GM18505 (cell line): Measurements from ENCODE around the gene DNAH2.
"Not testable (repeated sequence)": the region's sequence is repeated elsewhere in the genome, so short reads cannot be mapped to it uniquely, and the experiment has no call there.

Source experiments
- ATAC-seq: cut with Tn5 transposase; IDR thresholded peaks from one replicate; pipeline ENCODE4 v1.9.1; 2021; ENCODE audit not compliant: unreplicated experiment
- POLR2A ChIP-seq: IDR thresholded peaks from 4 replicates; pipeline ENCODE4 v1.6.1; 2011; ENCODE audit warnings: borderline replicate concordance; ENCODE audit not compliant: insufficient read depth, insufficient read length; ENCODE audit errors: extremely low read depth

DNAH2 gene

DNA sequence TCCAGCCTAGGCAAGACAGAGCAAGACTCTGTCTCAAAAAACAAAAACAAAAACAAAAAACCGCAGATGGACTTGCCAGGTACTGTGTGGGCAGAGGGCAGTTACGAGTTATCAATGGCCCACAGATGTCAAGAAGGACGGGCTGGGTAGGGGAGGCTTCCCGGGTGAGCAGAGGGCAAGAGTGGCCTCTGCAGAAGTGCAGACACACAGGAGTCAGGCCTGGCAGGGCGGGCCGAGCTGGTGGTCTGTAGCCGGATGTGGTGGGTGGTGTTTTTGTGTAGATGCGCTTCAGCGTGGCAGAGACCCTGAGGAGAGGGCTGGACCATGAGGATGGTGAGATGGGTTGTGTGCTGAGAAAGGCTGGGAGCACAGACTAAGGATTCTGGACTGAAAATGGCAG, 71.6 kb downstream of the DNAH2 start:
- no peak for TF ChIP-seq POLR2A
- ATAC-seq = no peak

DNA sequence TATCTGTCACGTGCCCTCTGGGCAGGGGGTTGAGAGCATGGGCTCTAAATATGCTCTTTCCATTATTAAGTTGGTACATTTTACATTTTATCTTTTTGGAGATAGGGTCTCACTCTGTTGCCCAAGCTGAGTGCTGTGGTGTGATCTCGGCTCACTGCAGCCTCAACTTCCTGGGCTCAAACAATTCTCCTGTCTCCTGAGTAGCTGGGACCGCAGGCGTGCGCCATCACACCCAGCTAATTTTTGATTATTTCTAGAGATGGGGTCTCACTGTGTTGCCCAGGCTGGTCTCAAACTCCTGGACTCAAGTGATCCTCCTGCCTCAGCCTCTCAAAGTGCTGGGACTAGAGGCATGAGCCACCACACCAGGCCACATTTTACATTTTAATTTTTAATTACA, 72.6 kb downstream of the DNAH2 start:
- TF ChIP-seq POLR2A = no peak
- ATAC-seq = no peak

DNA sequence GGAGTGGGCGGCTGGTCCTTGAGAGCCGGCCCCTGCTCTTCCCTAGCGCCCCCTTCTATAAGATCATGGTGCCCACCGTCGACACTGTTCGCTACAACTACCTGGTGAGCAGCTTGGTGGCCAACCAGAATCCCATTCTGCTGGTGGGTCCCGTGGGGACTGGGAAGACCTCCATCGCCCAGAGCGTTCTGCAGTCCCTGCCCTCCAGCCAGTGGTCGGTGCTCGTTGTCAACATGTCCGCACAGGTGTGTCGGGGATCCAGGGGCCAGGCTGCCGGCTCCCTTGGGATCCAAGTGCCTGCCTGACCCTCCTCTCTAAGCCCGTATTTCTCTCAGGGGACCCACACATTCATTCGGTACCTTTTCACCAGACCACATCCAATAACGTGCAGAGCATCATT, 75.1 kb downstream of the DNAH2 start:
- no peak for ATAC-seq
- TF ChIP-seq POLR2A = no peak

DNA sequence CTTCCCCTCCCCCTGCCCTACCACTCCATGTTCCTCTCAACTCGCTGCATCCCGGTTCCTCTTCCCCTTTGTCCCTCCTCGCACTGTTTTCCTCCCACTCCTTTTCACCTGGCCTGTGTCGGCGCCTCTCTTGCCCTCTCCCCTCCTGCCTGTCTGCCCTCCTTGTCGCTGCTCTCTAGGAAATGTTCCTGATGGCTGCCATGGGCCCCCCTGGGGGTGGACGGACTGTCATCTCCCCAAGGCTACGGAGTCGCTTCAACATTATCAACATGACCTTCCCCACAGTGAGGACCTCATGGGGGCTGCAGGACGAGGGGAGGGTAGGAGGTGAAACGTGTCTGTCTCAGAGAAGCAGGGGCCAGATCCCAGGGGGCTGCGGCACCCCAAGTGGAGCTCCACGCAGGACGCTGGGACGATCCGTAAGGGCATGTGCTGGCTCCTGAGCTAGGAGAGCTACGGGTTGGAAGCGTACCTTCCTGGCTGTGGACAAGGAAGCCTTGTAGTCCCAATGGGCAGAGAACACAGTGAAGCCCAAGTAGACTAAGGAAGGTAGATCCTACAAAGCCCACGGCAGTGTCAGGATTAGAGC, 76.6 kb downstream of the DNAH2 start:
- TF ChIP-seq POLR2A = no peak
- ATAC-seq = no peak

DNA sequence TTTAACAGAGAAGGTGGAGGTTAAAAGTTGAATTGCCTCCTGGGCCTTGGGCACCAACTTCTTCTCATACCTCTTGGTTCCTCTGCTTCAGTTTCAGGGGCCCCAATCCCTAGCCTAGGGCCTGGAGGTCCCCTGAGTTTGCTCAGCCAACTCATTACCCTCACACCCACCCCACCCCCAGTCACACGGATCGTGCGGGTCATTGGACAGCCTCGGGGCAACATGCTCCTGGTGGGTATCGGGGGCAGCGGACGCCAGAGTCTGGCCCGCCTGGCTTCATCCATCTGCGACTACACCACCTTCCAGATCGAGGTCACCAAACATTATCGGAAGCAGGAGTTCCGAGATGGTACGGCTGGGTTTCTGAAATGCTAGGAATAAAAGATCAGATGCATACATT, 80.4 kb downstream of the DNAH2 start:
- TF ChIP-seq POLR2A = no peak
- no peak for ATAC-seq

DNA sequence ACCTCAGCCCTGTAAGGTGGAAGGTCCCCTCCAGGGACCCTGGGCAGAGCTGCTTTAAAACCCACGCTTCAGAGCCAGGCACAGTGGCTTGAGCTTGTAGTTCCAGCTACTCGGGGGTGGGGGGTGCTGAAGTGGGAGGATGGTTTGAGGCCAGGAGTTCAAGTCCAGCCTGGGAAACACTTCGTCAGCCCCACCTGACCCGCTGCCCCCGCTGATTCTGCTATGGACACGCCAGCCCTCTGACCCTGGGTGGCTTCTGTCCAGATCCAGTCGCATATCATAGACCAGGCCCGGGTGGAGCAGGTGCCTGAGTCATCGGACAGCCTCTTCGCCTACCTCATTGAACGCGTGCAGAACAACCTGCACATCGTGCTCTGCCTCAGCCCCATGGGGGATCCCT, 81.3 kb downstream of the DNAH2 start:
- TF ChIP-seq POLR2A = no peak
- no peak for ATAC-seq

DNA sequence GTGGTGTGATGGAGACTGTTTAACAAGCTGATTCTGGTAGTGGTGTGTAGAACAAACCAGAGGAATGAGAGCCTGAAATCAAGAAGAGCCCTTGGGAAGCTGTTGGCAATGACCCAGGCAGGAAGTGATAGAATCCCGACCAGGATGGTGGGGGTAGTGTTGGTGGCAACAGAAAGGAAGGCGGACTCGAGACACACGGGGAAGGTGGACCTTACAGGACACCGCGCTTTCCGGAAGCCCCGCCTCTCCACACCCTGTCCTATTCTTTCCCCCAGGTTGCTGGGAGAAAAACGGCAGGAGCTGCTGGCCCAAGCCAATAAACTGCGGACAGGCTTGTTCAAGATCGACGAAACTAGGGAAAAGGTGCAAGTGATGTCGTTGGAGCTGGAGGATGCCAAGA, 86.4 kb downstream of the DNAH2 start:
- ATAC-seq = no peak

DNA sequence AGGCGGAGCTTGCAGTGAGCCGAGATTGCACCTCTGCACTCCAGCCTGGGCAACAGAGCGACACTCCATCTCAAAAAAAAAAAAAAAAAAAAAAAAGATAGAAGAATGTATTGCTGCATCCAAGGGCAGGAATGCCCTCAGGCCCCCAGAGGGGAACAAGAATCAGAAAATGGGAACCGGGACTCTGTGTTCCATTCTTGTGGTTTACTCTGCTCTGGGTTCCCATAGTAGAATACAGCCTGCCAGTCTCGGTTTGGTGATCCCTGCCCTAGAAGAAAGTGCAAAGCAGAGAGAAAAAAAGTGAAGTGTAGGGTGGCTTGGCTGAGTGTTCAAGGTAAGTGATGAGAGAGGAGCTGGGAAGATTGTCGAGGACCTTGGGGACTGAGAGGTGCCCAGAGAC, 89.0 kb downstream of the DNAH2 start:
- no peak for TF ChIP-seq POLR2A
- no peak for ATAC-seq

More for the DNA sequence above, 86.4 kb downstream of the DNAH2 start:
- no peak for TF ChIP-seq POLR2A

DNA sequence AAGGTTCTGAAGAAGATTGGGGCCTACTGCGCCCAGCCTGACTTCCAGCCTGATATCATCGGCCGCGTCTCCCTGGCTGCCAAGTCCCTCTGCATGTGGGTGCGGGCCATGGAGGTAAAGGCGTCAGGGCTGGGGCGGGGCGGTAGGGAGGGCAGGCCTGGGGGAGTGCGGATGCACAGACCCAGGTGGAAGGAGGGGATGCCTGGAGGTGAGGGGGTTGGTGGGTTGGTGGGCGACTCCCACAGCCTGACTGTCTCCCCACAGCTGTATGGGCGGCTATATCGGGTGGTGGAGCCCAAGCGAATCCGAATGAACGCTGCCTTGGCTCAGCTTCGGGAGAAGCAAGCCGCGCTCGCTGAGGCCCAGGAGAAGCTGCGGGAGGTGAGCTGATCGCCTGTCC, 89.7 kb downstream of the DNAH2 start:
- no peak for TF ChIP-seq POLR2A
- no peak for ATAC-seq

DNA sequence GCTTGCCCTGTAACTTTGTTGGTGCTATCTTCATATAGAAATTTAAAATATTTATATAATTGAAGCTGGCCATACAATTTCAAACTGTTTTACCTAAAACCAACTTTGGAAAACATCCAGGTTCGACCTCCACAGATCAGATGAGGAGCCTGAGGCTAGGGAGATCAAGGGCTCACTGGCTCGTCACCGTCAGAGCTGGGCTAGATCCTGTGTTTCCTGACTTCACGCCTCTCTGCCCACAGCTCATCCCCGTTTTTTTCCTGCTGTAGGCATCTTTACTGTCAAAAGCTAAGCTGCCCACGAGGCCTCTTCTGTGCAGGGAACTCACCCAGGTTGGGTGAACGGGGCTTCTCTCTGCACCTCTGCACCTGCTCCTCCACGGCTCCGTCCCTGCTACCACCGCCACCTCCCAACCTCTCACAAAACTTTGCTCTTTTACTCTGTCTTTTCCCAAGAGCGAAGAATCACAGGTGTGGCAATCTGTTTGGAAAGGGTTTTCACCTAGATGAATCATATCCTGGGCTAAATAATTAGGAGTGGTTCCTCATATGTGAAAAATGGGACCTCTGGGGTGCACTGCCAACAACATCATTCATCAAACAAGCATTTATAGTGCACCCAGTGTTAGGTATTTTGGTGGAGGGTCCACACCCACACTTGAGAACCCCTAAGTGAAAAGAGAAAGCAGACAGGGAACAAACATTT, 91.7 kb downstream of the DNAH2 start:
- no peak for ATAC-seq
- TF ChIP-seq POLR2A = no peak

DNA sequence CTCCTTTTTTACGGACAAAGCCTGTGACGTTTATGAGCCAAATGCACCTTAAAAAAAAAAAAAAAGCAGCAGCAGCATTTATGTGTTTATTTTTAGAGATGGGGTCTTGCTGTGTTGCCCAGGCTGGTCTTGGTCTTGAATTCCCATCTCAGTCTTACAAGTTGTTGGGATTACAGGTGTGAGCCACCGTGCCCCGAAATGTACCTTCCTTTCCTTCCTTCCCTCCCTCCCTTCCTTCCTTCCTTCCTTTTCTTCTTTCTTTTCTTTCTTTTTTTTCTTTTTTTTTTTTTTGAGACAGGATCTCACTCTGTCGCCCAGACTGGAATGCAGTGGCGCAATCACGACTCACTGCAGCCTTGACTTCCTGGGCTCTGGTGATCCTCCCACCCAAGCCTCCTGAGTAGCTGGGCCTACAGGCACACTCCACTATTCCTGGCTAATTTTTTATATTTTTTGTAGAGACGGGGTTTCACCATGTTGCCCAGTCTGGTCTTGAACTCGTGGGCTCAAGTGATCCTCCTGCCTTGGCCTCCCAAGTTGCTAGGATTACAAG, 92.3 kb downstream of the DNAH2 start:
- not testable (repeated sequence) for ATAC-seq

DNA sequence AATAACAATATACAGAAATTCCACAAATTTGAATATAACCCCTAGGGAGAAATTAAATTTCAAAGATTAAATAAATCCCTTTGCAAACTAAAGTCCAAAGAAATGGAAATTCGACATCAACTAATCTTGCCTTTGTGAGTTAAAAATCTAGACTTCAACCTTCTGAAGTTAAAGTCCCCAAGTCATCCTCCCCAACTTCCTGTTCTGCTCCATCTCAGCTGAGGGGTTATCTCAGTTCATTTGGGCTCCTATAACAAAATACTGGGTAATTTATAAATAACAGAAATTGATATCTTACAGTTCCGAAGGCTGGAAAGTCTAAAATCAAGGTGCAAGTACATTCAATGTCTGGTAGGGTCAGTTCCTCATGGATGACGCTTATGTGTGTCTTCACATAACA, 93.7 kb downstream of the DNAH2 start:
- no peak for ATAC-seq
- no peak for TF ChIP-seq POLR2A

DNA sequence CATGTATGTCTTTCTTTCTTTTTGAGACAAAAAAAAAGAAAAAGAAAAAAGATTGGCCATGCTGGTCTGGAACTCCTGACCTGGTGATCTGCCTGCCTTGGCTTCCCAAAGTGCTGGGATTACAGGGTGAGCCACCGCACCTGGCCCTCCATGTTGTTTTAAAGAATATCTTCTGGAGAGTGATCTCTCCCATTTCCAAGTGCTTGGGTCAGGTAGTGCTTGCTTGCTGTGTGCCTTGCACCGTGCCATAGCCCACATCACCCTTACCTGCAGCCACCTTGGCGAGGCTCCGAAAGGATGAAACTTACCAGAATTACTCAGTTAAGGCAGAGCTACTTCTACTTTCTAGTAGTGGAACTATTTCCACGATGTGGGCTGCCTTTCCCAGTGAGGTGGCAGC, 97.4 kb downstream of the DNAH2 start:
- ATAC-seq = no peak
- TF ChIP-seq POLR2A = no peak

DNA sequence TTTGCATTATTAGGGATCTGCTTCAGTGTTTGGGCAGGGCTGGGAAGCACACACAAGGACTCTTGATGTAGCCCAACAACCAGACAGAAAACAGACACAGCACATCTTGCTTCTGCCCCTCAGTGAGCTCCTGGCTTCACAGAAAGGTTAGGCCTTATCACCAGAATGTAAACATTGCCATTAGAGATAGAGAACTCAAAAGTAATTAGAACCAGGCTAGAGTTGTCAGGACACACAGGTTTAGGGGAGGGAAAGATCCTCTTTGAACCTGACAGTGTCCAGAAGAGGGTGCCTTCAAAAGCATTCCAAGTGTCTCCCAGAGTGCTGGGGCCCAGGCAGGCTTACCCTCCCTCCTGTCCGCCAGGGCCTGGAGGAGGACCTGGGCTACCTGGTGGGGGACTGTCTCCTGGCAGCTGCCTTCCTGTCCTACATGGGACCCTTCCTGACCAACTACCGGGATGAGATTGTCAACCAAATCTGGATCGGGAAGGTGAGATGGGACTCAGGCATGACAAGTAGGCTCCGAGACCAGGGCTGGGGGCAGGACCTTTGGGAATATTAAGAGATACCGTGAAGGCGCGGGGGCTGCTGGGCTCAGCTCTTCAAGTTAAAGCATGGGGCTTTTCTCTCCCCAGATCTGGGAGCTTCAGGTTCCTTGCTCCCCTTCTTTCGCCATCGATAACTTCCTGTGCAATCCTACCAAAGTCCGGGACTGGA, 99.5 kb downstream of the DNAH2 start:
- no peak for TF ChIP-seq POLR2A
- ATAC-seq = no peak
